Cardiac muscle cell (in vitro differentiated cells and primary cell): ENCODE results near the gene STX7. TPM values are rescaled to one million over a fixed set of nuclear protein-coding genes. Genes with fewer than 3 reads are reported as not detected.
A peak's percentile ranks its signal among the peaks of the same experiment; 100 is the strongest.

Experiments
- DNase-seq, 2 donors: peaks; one replicate each; pipeline versions ENCODE4 v3.0.0 to v3.0.0-alpha.2; 2010 to 2017; ENCODE audit warnings: low read depth in 1 of 2, low spot score in 1 of 2
- H3K27ac ChIP-seq: fragments of 200-600 bp; sonication (generic); 2 replicates; pipeline ENCODE4 v1.5.1; 2016
- H3K27me3 ChIP-seq: fragments of 200-600 bp; sonication (generic); 2 replicates; pipeline ENCODE4 v1.6.0; 2016; ENCODE audit warnings: control low read depth
- H3K36me3 ChIP-seq: fragments of 200-600 bp; sonication (generic); 2 replicates; pipeline ENCODE4 v1.5.1; 2016; ENCODE audit warnings: control low read depth
- H3K4me1 ChIP-seq: fragments of 200-600 bp; sonication (generic); 2 replicates; pipeline ENCODE4 v1.8.1; 2017; ENCODE audit warnings: low read depth, mild to moderate bottlenecking, mixed run types
- H3K4me3 ChIP-seq: fragments of 200-600 bp; sonication (generic); 2 replicates; pipeline ENCODE4 v1.5.1; 2016; ENCODE audit warnings: mild to moderate bottlenecking
- H3K9me3 ChIP-seq: fragments of 200-600 bp; sonication (generic); 2 replicates; pipeline ENCODE4 v1.5.1; 2017; ENCODE audit warnings: low read depth, mild to moderate bottlenecking, control low read depth
- CTCF ChIP-seq: IDR thresholded peaks from 2 replicates; pipeline ENCODE4 v1.5.1; 2012; ENCODE audit warnings: low read depth, mild to moderate bottlenecking, low read length
- polyA plus RNA-seq: library from polyadenylated mRNA; unstranded; fragments of >200 nt; fragmentation: Nextera tagmentation; extraction: Ambion mirVana; gene quantifications from 2 replicates; pipeline ENCODE4 v1.2.1, GENCODE V29; 2016
- total RNA-seq: library from RNA; depleted of rRNA; stranded (reverse); fragments of >200 nt; gene quantifications from 2 replicates; pipeline ENCODE4 v1.2.3, GENCODE V29; 2016

STX7 gene
- total and polyA plus RNA-seq, 2 experiments from 2014 or later, result 28.6 to 37.2 TPM

- Histone ChIP-seq H3K4me3 (no peak overlapping the region), H3K4me1 (peaks cover 8% of the 10 kb centered on the region), H3K27ac (no peak overlapping the region), H3K36me3 (no peaks in the 10 kb centered on the region), H3K9me3 (no peaks in the 10 kb centered on the region), H3K27me3 (no peaks in the 10 kb centered on the region)
- TF ChIP-seq CTCF, result no peak
- no peak for DNase-seq
These were observed 66.6 kb downstream of the STX7 start for GRCh38 chr6:132446141-132446854.

GRCh38 chr6:132445201-132445951, 67.5 kb downstream of the STX7 start:
- Histone ChIP-seq H3K4me1 (peaks cover 8% of the 10 kb centered on the region), H3K27me3 (no peaks in the 10 kb centered on the region), H3K27ac (no peak overlapping the region), H3K4me3 (no peak overlapping the region), H3K9me3 (no peaks in the 10 kb centered on the region), H3K36me3 (no peaks in the 10 kb centered on the region)
- no peak for TF ChIP-seq CTCF
- peak in 1 of 2 donors; percentile 74 for DNase-seq

GRCh38 chr6:132443206-132443605, 69.7 kb downstream of the STX7 start:
- peak in 1 of 2 donors; percentile 25 for DNase-seq
- H3K4me3 ChIP-seq, result no peak overlapping the region

GRCh38 chr6:132430110-132430509, 82.8 kb downstream of the STX7 start:
- Histone ChIP-seq H3K9me3 (no peaks in the 10 kb centered on the region), H3K36me3 (no peaks in the 10 kb centered on the region), H3K4me3 (no peak overlapping the region), H3K4me1 (no peaks in the 10 kb centered on the region), H3K27me3 (no peaks in the 10 kb centered on the region), H3K27ac (no peak overlapping the region)
- TF ChIP-seq CTCF, result no peak
- DNase-seq, result no peak

More at GRCh38 chr6:132443206-132443605, 69.7 kb downstream of the STX7 start:
- Histone ChIP-seq H3K36me3 (no peaks in the 10 kb centered on the region), H3K4me1 (peaks cover 8% of the 10 kb centered on the region), H3K9me3 (no peaks in the 10 kb centered on the region), H3K27ac (no peak overlapping the region), H3K27me3 (no peaks in the 10 kb centered on the region)
- TF ChIP-seq CTCF, result no peak

GRCh38 chr6:132425176-132425575, 87.7 kb downstream of the STX7 start:
- Histone ChIP-seq H3K27me3 (no peaks in the 10 kb centered on the region), H3K4me3 (no peak overlapping the region), H3K4me1 (no peaks in the 10 kb centered on the region), H3K36me3 (no peaks in the 10 kb centered on the region), H3K9me3 (no peaks in the 10 kb centered on the region), H3K27ac (no peak overlapping the region)
- no peak for TF ChIP-seq CTCF
- no peak for DNase-seq
